IMR-90 (cell line): ENCODE data around the gene ARHGEF40. TPM values are rescaled to one million over a fixed set of nuclear protein-coding genes. Genes with fewer than 3 reads are reported as not detected.

Experiments used
- ATAC-seq: fragments of 200-7000 bp; cut with Tn5 transposase; 2 replicates; pipeline ENCODE4 v1.9.1; 2020; ENCODE audit warnings: low read depth, mild to moderate bottlenecking, moderate library complexity
- BruUV-seq: library from RNA; stranded (reverse); fragments of 400-500 nt; replicated peaks from 2 replicates; lab custom pipeline; 2021; lab: Mats Ljungman, UMichigan
- CTCF ChIA-PET: fragments of 300-600 bp; formaldehyde crosslinking; extraction: SDS; loops from one replicate; lab custom pipeline; 2021; ENCODE audit warnings: antibody characterized with exemption; lab: Yijun Ruan, JAX
- POLR2A ChIA-PET: fragments of 300-600 bp; sonication (Branson Sonifier 250); formaldehyde crosslinking; loops from one replicate; lab custom pipeline; 2022; ENCODE audit warnings: antibody characterized with exemption; ENCODE audit not compliant: unreplicated experiment; lab: Charles Lee
- DNase-seq: peaks from one replicate; pipeline ENCODE4 v3.0.0; 2013
- H2AFZ ChIP-seq: replicated peaks from 2 replicates; pipeline ENCODE3; 2013; ENCODE audit warnings: low read length, mild to moderate bottlenecking; ENCODE audit not compliant: poor library complexity
- H2AK5ac ChIP-seq: 2 replicates; pipeline ENCODE4 v1.6.1; 2013; ENCODE audit warnings: low read depth, low read length, inconsistent platforms
- H2AK9ac ChIP-seq: replicated peaks from 2 replicates; pipeline ENCODE3; 2013; ENCODE audit warnings: mild to moderate bottlenecking, low read depth, low read length, moderate library complexity; ENCODE audit not compliant: poor library complexity
- H2BK120ac ChIP-seq: 2 replicates; pipeline ENCODE4 v1.6.1; 2013; ENCODE audit warnings: low read depth, low read length, inconsistent platforms
- H2BK15ac ChIP-seq: 3 replicates; pipeline ENCODE4 v1.6.1; 2013; ENCODE audit warnings: low read depth, low read length, inconsistent platforms
- H2BK20ac ChIP-seq: 2 replicates; pipeline ENCODE4 v1.6.1; 2013; ENCODE audit warnings: low read depth, mild to moderate bottlenecking, inconsistent platforms, low read length, moderate library complexity
- H2BK5ac ChIP-seq: 2 replicates; pipeline ENCODE4 v1.6.1; 2013; ENCODE audit warnings: mild to moderate bottlenecking, low read depth, low read length, inconsistent platforms; ENCODE audit not compliant: poor library complexity, severe bottlenecking
- H3K14ac ChIP-seq: replicated peaks from 2 replicates; pipeline ENCODE4 v1.6.1; 2013; ENCODE audit warnings: low read depth, low read length, inconsistent platforms
- H3K18ac ChIP-seq: 2 replicates; pipeline ENCODE4 v1.6.1; 2013; ENCODE audit warnings: low read depth, low read length, control low read depth
- H3K23ac ChIP-seq: 2 replicates; pipeline ENCODE4 v1.6.1; 2013; ENCODE audit warnings: low read depth, low read length, inconsistent platforms
- H3K27ac ChIP-seq: 2 replicates; pipeline ENCODE4 v1.5.1; 2013; ENCODE audit warnings: mild to moderate bottlenecking, control low read depth, low read length; ENCODE audit not compliant: insufficient read depth
- H3K27me3 ChIP-seq: 2 replicates; pipeline ENCODE4 v1.6.1; 2013; ENCODE audit warnings: low read length; ENCODE audit not compliant: control insufficient read depth, insufficient read depth
- H3K36me3 ChIP-seq: 2 replicates; pipeline ENCODE4 v1.6.1; 2013; ENCODE audit warnings: low read length, mixed read lengths; ENCODE audit not compliant: control insufficient read depth, insufficient read depth
- H3K4ac ChIP-seq: 2 replicates; pipeline ENCODE4 v1.6.1; 2013; ENCODE audit warnings: low read depth, low read length, inconsistent platforms
- H3K4me1 ChIP-seq: 2 replicates; pipeline ENCODE4 v1.6.1; 2013; ENCODE audit warnings: low read length, mixed read lengths; ENCODE audit not compliant: control insufficient read depth, insufficient read depth
- H3K4me2 ChIP-seq: 2 replicates; pipeline ENCODE4 v1.6.1; 2013; ENCODE audit warnings: low read depth, mild to moderate bottlenecking, control low read depth, low read length, moderate library complexity
- H3K4me3 ChIP-seq: 2 replicates; pipeline ENCODE4 v1.5.1; 2013; ENCODE audit warnings: low read depth, mild to moderate bottlenecking, control low read depth, low read length, moderate library complexity; ENCODE audit not compliant: insufficient read depth
- H3K56ac ChIP-seq: 2 replicates; pipeline ENCODE4 v1.6.1; 2013; ENCODE audit warnings: low read length, inconsistent platforms; ENCODE audit not compliant: insufficient read depth; ENCODE audit errors: extremely low read depth
- H3K79me1 ChIP-seq, 2 experiments: 2 replicates each; pipeline ENCODE4 v1.6.1; 2013; ENCODE audit warnings: low read length in 2 of 2, inconsistent platforms in 1 of 2, low read depth in 1 of 2
- H3K9ac ChIP-seq: 2 replicates; pipeline ENCODE4 v1.6.1; 2013; ENCODE audit warnings: low read depth, low read length, control low read depth
- H3K9me1 ChIP-seq: 2 replicates; pipeline ENCODE4 v1.6.1; 2013; ENCODE audit warnings: low read length, inconsistent platforms; ENCODE audit not compliant: insufficient read depth
- H3K9me3 ChIP-seq: 2 replicates; pipeline ENCODE4 v1.6.1; 2013; ENCODE audit warnings: low read length; ENCODE audit not compliant: control insufficient read depth, insufficient read depth
- H4K20me1 ChIP-seq: 2 replicates; pipeline ENCODE4 v1.6.1; 2013; ENCODE audit warnings: low read length, inconsistent platforms; ENCODE audit not compliant: insufficient read depth
- H4K5ac ChIP-seq: 2 replicates; pipeline ENCODE4 v1.6.1; 2013; ENCODE audit warnings: mild to moderate bottlenecking, low read depth, low read length, control low read depth
- H4K8ac ChIP-seq, 2 experiments: 2 replicates each; pipeline ENCODE4 v1.6.1; 2013; ENCODE audit warnings: low read depth in 2 of 2, low read length in 2 of 2, control low read depth in 1 of 2, inconsistent platforms in 1 of 2
- H4K91ac ChIP-seq: 2 replicates; pipeline ENCODE4 v1.6.1; 2013; ENCODE audit warnings: low read depth, low read length, inconsistent platforms; ENCODE audit not compliant: insufficient read depth
- FOS ChIP-seq: fragments of 150-350 bp; IDR thresholded peaks from 2 replicates; pipeline ENCODE4 v1.6.1; 2016; ENCODE audit warnings: low read depth, low read length
- POLR2A ChIP-seq: IDR thresholded peaks from 2 replicates; pipeline ENCODE4 v1.6.1; 2012; ENCODE audit warnings: mild to moderate bottlenecking, low read depth, low read length
- RFX5 ChIP-seq: IDR thresholded peaks from 2 replicates; pipeline ENCODE4 v1.8.0; 2012; ENCODE audit warnings: low read depth, mild to moderate bottlenecking, low read length, moderate library complexity
- WGBS, 2 experiments: methylation state at CpG; one replicate each; pipeline versions ENCODE4 v1.1.5 to v1.1.7; 2013; ENCODE audit warnings: missing lambda C conversion rate in 2 of 2; ENCODE audit not compliant: insufficient read length in 1 of 2; ENCODE audit errors: extremely low coverage in 2 of 2; 5-methylcytosine and 5-hydroxymethylcytosine counted together
- dilution Hi-C: fragments of 300-500 bp; cut with HindIII; formaldehyde crosslinking; loops from one replicate; pipeline ENCODE4 v1.14.3; 2018; ENCODE audit warnings: low sequenced_read_pairs; ENCODE audit not compliant: unreplicated experiment
- in situ Hi-C: fragments of 300-500 bp; cut with MboI; formaldehyde crosslinking; loops from 3 replicates; pipeline ENCODE4 v1.14.3; 2019; ENCODE audit warnings: low sequenced_read_pairs, inconsistent platforms, mixed read lengths
- intact Hi-C: fragments of 100-400 bp; cut with micrococcal nuclease; formaldehyde crosslinking; loops from 2 replicates; pipeline ENCODE4 v1.10.0; 2022
- polyA plus RNA-seq, 3 experiments: library from polyadenylated mRNA; depleted of rRNA; stranded (reverse); fragments of >200 nt; gene quantifications; 2 replicates each; pipeline ENCODE4 v1.2.3, GENCODE V29; 2012; ENCODE audit warnings: low replicate concordance in 1 of 3
- total RNA-seq: library from RNA; depleted of rRNA; stranded (reverse); fragments of >200 nt; gene quantifications from 2 replicates; pipeline ENCODE4 v1.2.3, GENCODE V29; 2012

Gene ARHGEF40
- total and polyA plus RNA-seq, 2 of the 4 experiments (the other 2 are of a cell fraction), result 18.1 to 58.4 TPM

DNA sequence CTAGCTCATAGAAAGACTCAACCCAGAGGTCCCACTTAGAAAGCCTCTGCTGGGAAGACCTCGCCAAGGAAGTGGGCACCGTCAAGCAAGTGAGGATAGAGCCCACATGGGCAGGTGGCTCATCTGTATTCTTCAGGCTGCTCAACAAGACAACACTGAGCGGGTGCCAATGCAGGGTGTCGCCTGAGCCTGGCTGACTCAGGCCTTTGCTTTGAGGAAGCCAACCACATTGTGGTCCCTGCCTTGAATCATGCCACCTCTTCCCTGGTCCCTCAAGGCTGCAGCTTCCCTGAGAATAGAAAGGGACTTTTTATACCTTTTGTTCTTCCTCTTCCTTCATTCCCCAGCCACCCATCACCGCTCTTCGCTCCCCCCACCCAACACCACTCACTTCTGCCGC, 33.4 kb upstream of the ARHGEF40 start:
- ChIA-PET POLR2A (no interaction called here), CTCF (interaction anchor here (1.0 to 1.1 kb wide), 2 partner anchors 22 kb away, joined by 3 read pairs; no protein-coding TSS in a partner anchor)
- no peak overlapping the region for H2BK5ac ChIP-seq
- no peak overlapping the region for H2AK5ac ChIP-seq
- H3K9me1 ChIP-seq, result no peaks in the 10 kb centered on the region
- no peak overlapping the region for H4K8ac ChIP-seq
- no peak for ATAC-seq
- H3K18ac ChIP-seq, result no peak overlapping the region
- no peaks in the 10 kb centered on the region for H4K20me1 ChIP-seq
- H3K27ac ChIP-seq, result no peak overlapping the region
- intact Hi-C loops, result no loop called here
- H3K9ac ChIP-seq, result no peak overlapping the region
- no peaks in the 10 kb centered on the region for H3K9me3 ChIP-seq
- DNase-seq, result no peak
- no peak overlapping the region for H3K14ac ChIP-seq
- dilution Hi-C loops, result no loop called here
- H2BK20ac ChIP-seq, result no peak overlapping the region
- no peak overlapping the region for H2AK9ac ChIP-seq
- TF ChIP-seq FOS, result no peak
- TF ChIP-seq POLR2A, result no peak
- no peak for TF ChIP-seq RFX5
- in situ Hi-C loops, result no loop called here
- no peak overlapping the region for H3K4me2 ChIP-seq
- H2BK120ac ChIP-seq, result no peak overlapping the region
- no peak overlapping the region for H3K4me3 ChIP-seq
- no peak overlapping the region for H3K4ac ChIP-seq
- H2BK15ac ChIP-seq, result no peak overlapping the region
- no peak overlapping the region for H4K91ac ChIP-seq
- no peak overlapping the region for H3K56ac ChIP-seq
- 88 to 100% methylated on average over 2 to 3 of the region's 7 CpGs for WGBS, 2 experiments
- H4K5ac ChIP-seq, result no peak overlapping the region
- peaks cover 2% of the 10 kb centered on the region; the same call in 1 of the 2 replicates for H3K4me1 ChIP-seq
- H3K27me3 ChIP-seq, result peaks cover 44% of the 10 kb centered on the region
- no peak overlapping the region for H2AFZ ChIP-seq
- H3K79me1 ChIP-seq, result no peaks in the 10 kb centered on the region
- H3K36me3 ChIP-seq, result no peaks in the 10 kb centered on the region
- no TSS peak for BruUV-seq
- H3K23ac ChIP-seq, result no peak overlapping the region
